ENCODE measurements around the gene MAP2K5. TPM values are rescaled to one million over a fixed set of nuclear protein-coding genes. Genes with fewer than 3 reads are reported as not detected.
A peak's percentile ranks its signal among the peaks of the same experiment; 100 is the strongest.

MAP2K5 gene
- total RNA-seq, 1 donor from 2014 or later = 26.7 TPM

- TF ChIP-seq CTCF (IDR thresholded peaks at IDR 0.05) = no peak
- ChIA-PET POLR2A (interaction anchor here (0.6 to 1.6 kb wide), 3 partner anchors 37 to 81 kb away, joined by 3 to 5 read pairs (median 4); no protein-coding TSS in a partner anchor), CTCF (interaction anchor here (3.2 kb wide), 1 partner anchor 37 kb away, joined by 15 read pairs; no protein-coding TSS in a partner anchor)
- peaks cover 6% of the 10 kb centered on the region for H3K9me3 Mint-ChIP-seq
- intact Hi-C loops (cut with micrococcal nuclease) = loop anchor here (2.0 kb wide), 1 partner anchor 14 kb away; no protein-coding TSS in a partner anchor
- H3K36me3 Mint-ChIP-seq (ENCODE audit: low read depth) = peaks cover 2% of the 10 kb centered on the region
- peaks cover 71% of the 10 kb centered on the region for H3K27me3 Mint-ChIP-seq
- ATAC-seq (ENCODE audit: low read depth) = peak; percentile 53
- peak overlapping the region; percentile 19 for H3K4me3 Mint-ChIP-seq
- peaks cover 43% of the 10 kb centered on the region for H3K4me1 Mint-ChIP-seq
- peak overlapping the region; percentile 30 for H3K27ac Mint-ChIP-seq
- DNase-seq = no peak
These were observed 278.7 kb downstream of the MAP2K5 start for GRCh38 chr15:67820992-67821783.

- Mint-ChIP-seq H3K27ac (peak overlapping the region; percentile 50), H3K4me3 (peak overlapping the region; percentile 56), H3K27me3 (peaks cover 67% of the 10 kb centered on the region), H3K36me3 (ENCODE audit: low read depth) (peaks cover 2% of the 10 kb centered on the region), H3K9me3 (no peaks in the 10 kb centered on the region), H3K4me1 (peaks cover 46% of the 10 kb centered on the region)
- ChIA-PET POLR2A (interaction anchor here (0.6 to 1.6 kb wide), 2 partner anchors 37 to 81 kb away, joined by 4 to 5 read pairs; no protein-coding TSS in a partner anchor), CTCF (interaction anchor here (3.2 kb wide), 1 partner anchor 38 kb away, joined by 15 read pairs; no protein-coding TSS in a partner anchor)
- TF ChIP-seq CTCF (IDR thresholded peaks at IDR 0.05) = no peak
- ATAC-seq (ENCODE audit: low read depth) (no peak), DNase-seq (no peak)
- intact Hi-C loops (cut with micrococcal nuclease) = loop anchor here (2.0 kb wide), 1 partner anchor 13 kb away; no protein-coding TSS in a partner anchor
These were observed 279.4 kb downstream of the MAP2K5 start for GRCh38 chr15:67821784-67822440.

GRCh38 chr15:67822537-67823313, 280.2 kb downstream of the MAP2K5 start:
- Mint-ChIP-seq H3K4me3 (peak overlapping the region; percentile 56), H3K9me3 (no peaks in the 10 kb centered on the region), H3K4me1 (peaks cover 46% of the 10 kb centered on the region), H3K36me3 (ENCODE audit: low read depth) (peaks cover 2% of the 10 kb centered on the region), H3K27ac (peak overlapping the region; percentile 50), H3K27me3 (peaks cover 60% of the 10 kb centered on the region)
- DNase-seq = no peak
- peak; percentile 21 for ATAC-seq (ENCODE audit: low read depth)
- ChIA-PET POLR2A (interaction anchor here (1.0 to 1.6 kb wide), 2 partner anchors 38 to 40 kb away, joined by 4 to 5 read pairs; no protein-coding TSS in a partner anchor), CTCF (interaction anchor here (0.6 to 2.9 kb wide), 3 partner anchors 10 to 40 kb away, joined by 3 to 19 read pairs (median 5); no protein-coding TSS in a partner anchor)
- intact Hi-C loops (cut with micrococcal nuclease) = no loop called here
- TF ChIP-seq CTCF (IDR thresholded peaks at IDR 0.05) = no peak

- intact Hi-C loops (cut with micrococcal nuclease) = loop anchor here (1.0 kb wide), 2 partner anchors 9 to 40 kb away; no protein-coding TSS in a partner anchor
- ATAC-seq (ENCODE audit: low read depth) (peak; percentile 29), DNase-seq (no peak)
- H3K27me3 Mint-ChIP-seq = peaks cover 56% of the 10 kb centered on the region
- H3K4me1 Mint-ChIP-seq = peaks cover 50% of the 10 kb centered on the region
- POLR2A ChIA-PET = interaction anchor here (0.6 to 1.0 kb wide), 2 partner anchors 41 to 230 kb away, joined by 3 to 4 read pairs; partner anchors contain the start of gene PIAS1
- CTCF ChIA-PET = interaction anchor here (1.2 to 2.9 kb wide), 7 partner anchors 12 to 877 kb away, joined by 3 to 19 read pairs (median 8); no protein-coding TSS in a partner anchor
- TF ChIP-seq CTCF (IDR thresholded peaks at IDR 0.05) = no peak
- H3K9me3 Mint-ChIP-seq = no peaks in the 10 kb centered on the region
- H3K27ac Mint-ChIP-seq = peak overlapping the region; percentile 13
- peaks cover 2% of the 10 kb centered on the region for H3K36me3 Mint-ChIP-seq (ENCODE audit: low read depth)
- peak overlapping the region; percentile 79 for H3K4me3 Mint-ChIP-seq
These were observed 281.1 kb downstream of the MAP2K5 start for GRCh38 chr15:67823314-67824196.
